Esophagus (tissue), 2 donors: ENCODE data around the gene ELMO1. TPM values are rescaled to one million over a fixed set of nuclear protein-coding genes. Genes with fewer than 3 reads are reported as not detected.
A peak's percentile ranks its signal among the peaks of the same experiment; 100 is the strongest.

ENCODE experiments used
- H3K27ac ChIP-seq, 2 donors: one replicate each; pipeline ENCODE4 v1.5.1; 2013; ENCODE audit warnings: low read depth in 2 of 2, mild to moderate bottlenecking in 2 of 2, inconsistent platforms in 1 of 2, low read length in 1 of 2, moderate library complexity in 1 of 2
- H3K27me3 ChIP-seq, 2 donors: one replicate each; pipeline ENCODE4 v1.6.1; 2013; ENCODE audit warnings: low read length in 2 of 2, control low read depth in 1 of 2, mild to moderate bottlenecking in 1 of 2; ENCODE audit not compliant: insufficient read depth in 2 of 2, control insufficient read depth in 1 of 2
- H3K36me3 ChIP-seq, 2 donors: one replicate each; pipeline ENCODE4 v1.6.1; 2013; ENCODE audit warnings: low read length in 1 of 2; ENCODE audit not compliant: control insufficient read depth in 2 of 2, insufficient read depth in 2 of 2
- H3K4me1 ChIP-seq, 2 donors: one replicate each; pipeline ENCODE4 v1.6.1; 2013; ENCODE audit warnings: low read length in 1 of 2; ENCODE audit not compliant: control insufficient read depth in 2 of 2, insufficient read depth in 2 of 2
- H3K4me3 ChIP-seq, 2 donors: one replicate each; pipeline ENCODE4 v1.5.1; 2013; ENCODE audit warnings: low read length in 2 of 2, mild to moderate bottlenecking in 2 of 2, low read depth in 1 of 2, moderate library complexity in 1 of 2
- H3K9me3 ChIP-seq, 2 donors: one replicate each; pipeline ENCODE4 v1.6.1; 2013; ENCODE audit warnings: mild to moderate bottlenecking in 2 of 2, low read depth in 1 of 2, low read length in 1 of 2, moderate library complexity in 1 of 2; ENCODE audit not compliant: control insufficient read depth in 2 of 2, insufficient read depth in 1 of 2
- WGBS, 2 donors: extraction: QIAGEN DNeasy Blood & Tissue Kit; methylation state at CpG; one replicate each; pipeline ENCODE4 v1.1.7; 2013; 5-methylcytosine and 5-hydroxymethylcytosine counted together
- polyA plus RNA-seq, 2 donors: library from polyadenylated mRNA; stranded (reverse); fragments of 200-250 nt; gene quantifications; one replicate each; pipeline ENCODE4 v1.2.3, GENCODE V29; 2013
- donor health status: healthy with polysubstance abuse.
- donor health status: Bipolar disorder and iron deficiency.

The ELMO1 gene
- polyA plus RNA-seq, 2 donors, result 1.5 to 2.9 TPM

DNA sequence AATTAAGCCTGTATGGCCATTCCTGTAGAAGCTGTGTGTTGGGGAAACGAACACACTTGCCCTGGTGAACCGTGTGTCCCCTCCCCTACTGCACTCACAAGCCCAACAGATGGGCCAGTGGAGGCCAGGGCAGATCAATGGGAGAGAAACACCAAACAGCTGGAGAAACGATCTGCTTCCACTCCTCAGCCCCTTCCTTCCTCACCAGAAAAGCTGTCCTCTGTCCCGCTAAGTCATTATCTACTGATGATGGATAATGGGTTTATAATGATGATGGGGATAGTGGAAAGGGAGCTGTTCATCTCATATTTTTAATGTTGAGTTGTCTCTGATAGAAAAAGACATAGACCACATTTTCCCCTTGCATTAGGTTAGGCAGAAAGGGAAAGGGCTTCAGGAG is 99.7 kb downstream of the ELMO1 start:
- Histone ChIP-seq H3K4me1 (no peaks in the 10 kb centered on the region), H3K9me3 (peaks cover 0 to 2% of the 10 kb centered on the region in 2 donors), H3K4me3 (no peak overlapping the region), H3K36me3 (peaks cover 0 to 3% of the 10 kb centered on the region in 2 donors), H3K27ac (no peak overlapping the region), H3K27me3 (no peaks in the 10 kb centered on the region)
- 49 to 72% methylated on average over 4 of the region's 4 CpGs for WGBS, 2 donors

DNA sequence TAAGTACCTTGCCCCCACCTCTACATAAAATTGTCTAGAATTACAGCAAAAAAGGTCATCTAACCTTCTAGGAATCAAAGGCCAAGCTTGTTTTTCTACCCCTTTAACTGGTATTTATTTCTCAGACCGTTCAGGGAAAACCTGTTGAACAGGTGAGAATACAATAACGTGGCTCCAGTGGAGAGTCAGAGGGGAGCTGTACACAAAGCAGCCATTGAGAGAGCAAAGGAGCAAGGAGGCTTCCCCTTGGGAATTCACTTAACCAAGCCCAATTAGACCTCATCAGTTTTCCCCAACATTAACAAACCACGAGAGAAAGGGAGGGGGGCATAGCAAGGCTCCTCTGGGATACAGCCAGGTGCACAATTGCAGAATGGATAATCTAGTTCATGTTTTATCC is 101.9 kb downstream of the ELMO1 start:
- 47% methylated on average over 3 of the region's 3 CpGs for WGBS, 2 donors
- no peak overlapping the region for H3K4me3 ChIP-seq
- H3K9me3 ChIP-seq, result peaks cover 0 to 2% of the 10 kb centered on the region in 2 donors
- no peak overlapping the region for H3K27ac ChIP-seq
- H3K27me3 ChIP-seq, result no peaks in the 10 kb centered on the region
- H3K4me1 ChIP-seq, result no peaks in the 10 kb centered on the region
- H3K36me3 ChIP-seq, result peaks cover 0 to 3% of the 10 kb centered on the region in 2 donors

DNA sequence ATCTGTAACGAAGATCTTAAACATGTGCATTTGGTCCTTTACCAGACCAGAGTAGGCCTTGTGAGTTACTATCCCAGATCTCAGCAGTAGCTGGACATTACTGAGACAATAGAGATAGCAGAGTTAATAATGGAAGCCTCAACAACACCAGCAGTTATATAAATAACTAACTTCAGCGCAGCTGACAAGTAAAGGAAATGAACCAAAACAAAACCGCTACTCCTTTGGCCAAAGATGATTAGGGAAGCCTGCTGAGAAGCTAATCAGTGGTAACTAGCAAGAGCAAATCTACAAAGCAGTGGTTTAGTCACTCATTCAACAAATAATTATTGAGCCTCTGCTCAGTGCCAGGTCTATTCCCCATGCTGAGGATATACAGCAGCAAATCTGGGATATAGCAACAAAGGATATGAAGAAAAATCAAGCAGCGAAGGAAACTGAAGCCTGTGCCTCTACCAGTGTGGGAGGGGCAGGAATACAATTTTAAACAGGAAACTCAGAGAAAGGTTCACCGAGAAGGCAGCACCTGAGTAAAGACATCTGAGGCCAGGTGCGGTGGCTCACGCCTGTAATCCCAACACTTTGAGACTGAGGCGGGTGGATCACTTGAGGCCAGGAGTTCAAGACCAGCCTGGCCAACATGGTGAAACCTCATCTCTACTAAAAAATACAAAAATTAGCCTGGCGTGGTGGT is 103.6 kb downstream of the ELMO1 start:
- Histone ChIP-seq H3K9me3 (peaks cover 0 to 2% of the 10 kb centered on the region in 2 donors), H3K27me3 (no peaks in the 10 kb centered on the region), H3K36me3 (peaks cover 0 to 3% of the 10 kb centered on the region in 2 donors), H3K27ac (no peak overlapping the region), H3K4me3 (no peak overlapping the region), H3K4me1 (no peaks in the 10 kb centered on the region)
- 62 to 70% methylated on average over 9 of the region's 9 CpGs for WGBS, 2 donors

DNA sequence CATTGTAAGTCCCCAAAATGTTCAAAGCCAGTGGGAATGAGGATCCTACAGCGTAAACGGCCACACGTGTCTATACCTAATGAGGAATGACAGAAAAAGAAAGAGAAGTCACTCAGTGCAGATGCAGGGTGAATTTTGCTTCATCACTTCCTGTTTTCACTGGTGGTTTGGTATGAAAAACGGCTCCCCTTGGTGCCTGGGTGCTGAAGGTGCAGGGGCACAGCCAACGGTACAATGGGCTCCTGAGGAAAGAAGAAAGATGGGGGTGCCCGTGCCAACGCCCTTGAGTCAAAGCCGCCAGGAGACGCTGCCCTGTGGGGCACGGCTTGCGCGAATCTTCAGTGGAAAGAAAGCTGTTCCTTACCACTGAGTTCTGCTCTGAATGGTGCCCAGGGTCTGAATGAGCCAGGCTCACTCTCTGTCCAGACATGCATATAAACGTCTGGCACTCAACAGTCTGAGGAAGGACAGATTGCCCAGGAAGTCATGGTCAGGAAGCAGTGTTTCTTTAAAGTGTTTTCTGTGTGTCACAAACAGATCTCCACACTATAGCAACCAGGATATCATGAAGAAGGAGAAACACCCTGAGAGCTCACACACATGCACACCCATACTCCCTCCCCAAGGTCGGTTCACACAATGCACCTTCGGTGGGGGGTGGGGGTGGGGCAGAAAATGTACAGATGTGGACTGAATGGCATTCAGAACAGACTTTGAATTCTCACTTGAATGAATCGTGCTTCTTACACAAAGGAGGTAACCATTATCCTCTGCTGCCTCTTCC is 105.8 kb downstream of the ELMO1 start:
- 61 to 63% methylated on average over 16 of the region's 16 CpGs for WGBS, 2 donors
- Histone ChIP-seq H3K4me1 (no peaks in the 10 kb centered on the region), H3K9me3 (peaks cover 0 to 2% of the 10 kb centered on the region in 2 donors), H3K27ac (peak overlapping the region; percentile 16 to 34), H3K27me3 (no peaks in the 10 kb centered on the region), H3K36me3 (peaks cover 0 to 2% of the 10 kb centered on the region in 2 donors), H3K4me3 (peak overlapping the region in 1 of 2 donors; percentile 29)

DNA sequence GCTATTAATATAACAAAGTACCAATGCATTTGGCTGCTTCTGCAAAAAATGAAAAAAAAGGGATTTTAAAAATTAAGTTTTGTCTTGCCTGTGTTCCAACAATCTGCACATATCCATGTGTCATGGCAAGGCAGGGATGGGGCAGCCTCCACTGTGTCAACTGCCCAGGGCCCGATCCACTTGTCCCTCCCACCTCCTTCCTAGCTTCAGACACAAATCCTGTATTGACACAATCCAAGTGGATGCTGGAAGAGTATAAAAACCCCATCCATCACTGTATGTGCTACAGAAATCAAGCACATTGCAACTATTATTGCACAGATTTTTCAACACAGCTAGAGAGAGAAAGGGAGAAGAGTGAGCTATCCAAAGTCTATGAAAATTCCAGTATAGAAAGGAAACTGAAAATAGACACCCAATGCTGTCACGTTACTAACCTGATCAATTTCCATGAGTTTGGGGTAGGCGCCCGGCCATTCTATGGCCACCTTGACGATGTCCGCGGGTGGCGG is 106.4 kb downstream of the ELMO1 start:
- H3K27ac ChIP-seq, result no peak overlapping the region
- peak overlapping the region in 1 of 2 donors; percentile 29 for H3K4me3 ChIP-seq

DNA sequence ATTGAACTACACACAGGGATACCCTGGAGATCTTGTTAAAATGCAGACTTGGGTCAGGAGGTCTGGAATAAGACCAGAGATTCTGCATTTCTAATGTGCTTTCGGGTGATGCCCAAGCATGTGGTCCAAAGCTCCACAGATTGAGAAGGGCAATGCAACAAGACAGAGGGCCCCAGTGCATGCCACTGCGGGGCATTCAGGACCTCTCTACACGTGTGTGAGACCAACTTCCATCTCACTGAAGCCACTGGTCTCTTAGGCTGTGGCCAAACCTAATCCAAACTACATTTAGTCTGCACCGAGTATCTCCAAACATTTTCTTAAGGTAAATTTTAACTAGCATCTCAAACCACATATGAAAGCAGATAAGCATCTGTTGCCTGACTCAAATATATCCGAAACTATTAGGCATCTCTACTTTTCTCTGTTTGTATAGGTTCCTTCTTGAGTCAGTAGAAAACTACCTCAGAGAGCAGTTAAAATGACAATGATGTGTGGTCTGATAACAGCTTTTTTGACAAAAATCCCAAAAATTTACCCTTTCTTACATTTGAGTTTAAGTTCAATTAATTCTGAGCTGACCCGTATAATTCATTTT is 107.5 kb downstream of the ELMO1 start:
- Histone ChIP-seq H3K4me3 (no peak overlapping the region), H3K9me3 (peaks cover 0 to 2% of the 10 kb centered on the region in 2 donors), H3K27ac (no peak overlapping the region), H3K4me1 (no peaks in the 10 kb centered on the region), H3K27me3 (no peaks in the 10 kb centered on the region), H3K36me3 (no peaks in the 10 kb centered on the region)
- WGBS, 2 donors, result 59 to 66% methylated on average over 6 of the region's 6 CpGs

More for the DNA sequence above, 106.4 kb downstream of the ELMO1 start:
- Histone ChIP-seq H3K9me3 (peaks cover 0 to 2% of the 10 kb centered on the region in 2 donors), H3K36me3 (no peaks in the 10 kb centered on the region), H3K4me1 (no peaks in the 10 kb centered on the region), H3K27me3 (no peaks in the 10 kb centered on the region)
- 75 to 76% methylated on average over 8 of the region's 8 CpGs for WGBS, 2 donors

DNA sequence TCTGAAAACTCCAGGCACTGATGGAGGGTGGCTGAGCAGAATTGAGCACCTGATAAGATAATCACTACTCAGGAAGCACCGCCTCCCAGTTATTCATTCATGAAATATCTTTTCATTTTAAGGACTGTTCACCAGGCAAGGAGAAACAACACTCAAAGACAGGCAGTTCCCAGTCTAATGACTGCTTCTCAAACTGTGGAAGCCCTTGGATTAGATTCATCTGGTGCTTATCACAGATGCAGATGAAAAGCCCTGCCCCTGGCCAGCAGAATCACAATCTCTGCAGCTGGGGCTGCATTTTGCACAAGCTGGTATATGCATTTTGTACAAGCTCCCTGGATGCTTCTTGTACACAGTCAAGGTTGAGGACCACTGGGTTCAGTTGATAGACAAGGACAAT is 109.7 kb downstream of the ELMO1 start:
- Histone ChIP-seq H3K9me3 (no peaks in the 10 kb centered on the region), H3K4me1 (no peaks in the 10 kb centered on the region), H3K36me3 (no peaks in the 10 kb centered on the region), H3K27me3 (no peaks in the 10 kb centered on the region), H3K4me3 (no peak overlapping the region), H3K27ac (no peak overlapping the region)
- 86 to 88% methylated on average over 1 of the region's 1 CpG for WGBS, 2 donors

DNA sequence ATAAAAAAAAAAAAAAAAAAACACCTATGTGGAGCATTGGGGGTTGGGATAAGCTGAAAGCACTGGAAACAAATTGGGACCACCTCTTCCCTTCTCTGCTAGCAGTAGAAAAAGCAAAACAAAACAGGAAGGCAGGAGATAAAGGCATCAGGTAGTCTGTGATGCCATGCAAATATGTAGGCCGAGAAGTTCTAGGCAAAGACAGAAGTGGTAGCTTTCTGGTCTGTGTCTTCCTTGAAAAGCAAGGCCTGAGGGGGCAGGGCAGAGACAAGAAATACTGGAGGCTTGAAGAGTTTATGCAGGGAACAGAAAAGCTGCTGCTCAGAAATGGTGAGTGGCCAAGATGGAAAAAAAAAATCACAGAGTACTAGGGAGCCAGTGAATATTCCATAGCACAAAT is 111.1 kb downstream of the ELMO1 start:
- H3K4me3 ChIP-seq, result no peak overlapping the region
- H3K27ac ChIP-seq, result no peak overlapping the region
- WGBS, 2 donors, result 67 to 86% methylated on average over 1 of the region's 1 CpG
- peaks cover 0 to 3% of the 10 kb centered on the region in 2 donors for H3K4me1 ChIP-seq
- peaks cover 0 to 3% of the 10 kb centered on the region in 2 donors for H3K9me3 ChIP-seq
- H3K27me3 ChIP-seq, result no peaks in the 10 kb centered on the region
- H3K36me3 ChIP-seq, result no peaks in the 10 kb centered on the region

DNA sequence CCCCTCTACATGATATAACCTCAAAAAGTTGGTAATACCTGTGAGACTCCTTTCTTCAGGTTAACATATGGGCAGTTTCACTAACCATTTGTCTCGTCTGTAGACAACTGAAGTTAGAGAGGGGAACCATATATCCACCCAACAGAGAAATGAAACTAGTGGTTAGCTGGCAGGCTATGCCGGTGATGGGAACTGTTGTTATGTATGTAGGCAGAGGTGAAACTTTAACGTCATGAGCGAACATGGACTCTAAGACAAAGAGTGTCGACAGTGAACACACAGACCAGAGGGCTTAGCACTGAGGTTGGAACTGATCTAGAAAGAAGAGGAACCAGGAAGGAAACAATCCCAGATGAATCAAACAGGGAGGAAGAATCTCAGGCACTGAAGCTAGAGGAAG is 112.4 kb downstream of the ELMO1 start:
- 75 to 79% methylated on average over 5 of the region's 5 CpGs for WGBS, 2 donors
- no peaks in the 10 kb centered on the region for H3K36me3 ChIP-seq
- no peak overlapping the region for H3K27ac ChIP-seq

More for the DNA sequence above, 112.4 kb downstream of the ELMO1 start:
- H3K27me3 ChIP-seq, result no peaks in the 10 kb centered on the region
- H3K4me3 ChIP-seq, result no peak overlapping the region
- peaks cover 0 to 3% of the 10 kb centered on the region in 2 donors for H3K4me1 ChIP-seq
- peaks cover 0 to 3% of the 10 kb centered on the region in 2 donors for H3K9me3 ChIP-seq
